ENCODE data around the gene NET1.
"Not testable (repeated sequence)": the region's sequence is repeated elsewhere in the genome, so short reads cannot be mapped to it uniquely, and the experiment has no call there.

Gene NET1

GRCh38 chr10:5396556-5397300 lies 15.6 kb upstream of the NET1 start:
- no peak for DNase-seq (ENCODE audit: low read depth in 2 of 2)
- no peak overlapping the region for H3K4me3 ChIP-seq (replicated peaks in 1 of 2; ENCODE audit: low read depth in 2 of 2, low read length in 2 of 2)
- TF ChIP-seq, protein P1, sequence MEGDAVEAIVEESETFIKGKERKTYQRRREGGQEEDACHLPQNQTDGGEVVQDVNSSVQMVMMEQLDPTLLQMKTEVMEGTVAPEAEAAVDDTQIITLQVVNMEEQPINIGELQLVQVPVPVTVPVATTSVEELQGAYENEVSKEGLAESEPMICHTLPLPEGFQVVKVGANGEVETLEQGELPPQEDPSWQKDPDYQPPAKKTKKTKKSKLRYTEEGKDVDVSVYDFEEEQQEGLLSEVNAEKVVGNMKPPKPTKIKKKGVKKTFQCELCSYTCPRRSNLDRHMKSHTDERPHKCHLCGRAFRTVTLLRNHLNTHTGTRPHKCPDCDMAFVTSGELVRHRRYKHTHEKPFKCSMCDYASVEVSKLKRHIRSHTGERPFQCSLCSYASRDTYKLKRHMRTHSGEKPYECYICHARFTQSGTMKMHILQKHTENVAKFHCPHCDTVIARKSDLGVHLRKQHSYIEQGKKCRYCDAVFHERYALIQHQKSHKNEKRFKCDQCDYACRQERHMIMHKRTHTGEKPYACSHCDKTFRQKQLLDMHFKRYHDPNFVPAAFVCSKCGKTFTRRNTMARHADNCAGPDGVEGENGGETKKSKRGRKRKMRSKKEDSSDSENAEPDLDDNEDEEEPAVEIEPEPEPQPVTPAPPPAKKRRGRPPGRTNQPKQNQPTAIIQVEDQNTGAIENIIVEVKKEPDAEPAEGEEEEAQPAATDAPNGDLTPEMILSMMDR (IDR thresholded peaks at IDR 0.05; ENCODE audit: low read depth, low read length): no peak

- no peak for DNase-seq (ENCODE audit: low read depth in 2 of 2)
- TF ChIP-seq, protein P1 (IDR thresholded peaks at IDR 0.05; ENCODE audit: low read depth, low read length): no peak
- no peak overlapping the region for H3K4me3 ChIP-seq (replicated peaks in 1 of 2; ENCODE audit: low read depth in 2 of 2, low read length in 2 of 2)
Observed at GRCh38 chr10:5399332-5399731, 13.0 kb upstream of the NET1 start.

- DNase-seq (ENCODE audit: low read depth in 2 of 2): no peak
- H3K4me3 ChIP-seq (replicated peaks in 1 of 2; ENCODE audit: low read depth in 2 of 2, low read length in 2 of 2): no peak overlapping the region
- TF ChIP-seq, protein P1 (IDR thresholded peaks at IDR 0.05; ENCODE audit: low read depth, low read length): no peak
Observed at GRCh38 chr10:5400468-5401240, 11.7 kb upstream of the NET1 start.

- DNase-seq (ENCODE audit: low read depth in 2 of 2): no peak
- TF ChIP-seq, protein P1 (IDR thresholded peaks at IDR 0.05; ENCODE audit: low read depth, low read length): no peak
- H3K4me3 ChIP-seq (replicated peaks in 1 of 2; ENCODE audit: low read depth in 2 of 2, low read length in 2 of 2): no peak overlapping the region
Observed at GRCh38 chr10:5402798-5403197, 9.6 kb upstream of the NET1 start.

GRCh38 chr10:5404208-5405041 lies 7.9 kb upstream of the NET1 start, which contains the start of gene TUBAL3:
TUBAL3 (minus strand) TSS chr10:5404828; CDS start chr10:5404792, 36 bp downstream.
- DNase-seq (ENCODE audit: low read depth in 2 of 2): peak in 1 of 2 donors; percentile 49
- TF ChIP-seq, protein P1 (IDR thresholded peaks at IDR 0.05; ENCODE audit: low read depth, low read length): no peak
- no peak within 1 kb of the TSS for H3K4me3 ChIP-seq (replicated peaks in 1 of 2; ENCODE audit: low read depth in 2 of 2, low read length in 2 of 2)

DNA sequence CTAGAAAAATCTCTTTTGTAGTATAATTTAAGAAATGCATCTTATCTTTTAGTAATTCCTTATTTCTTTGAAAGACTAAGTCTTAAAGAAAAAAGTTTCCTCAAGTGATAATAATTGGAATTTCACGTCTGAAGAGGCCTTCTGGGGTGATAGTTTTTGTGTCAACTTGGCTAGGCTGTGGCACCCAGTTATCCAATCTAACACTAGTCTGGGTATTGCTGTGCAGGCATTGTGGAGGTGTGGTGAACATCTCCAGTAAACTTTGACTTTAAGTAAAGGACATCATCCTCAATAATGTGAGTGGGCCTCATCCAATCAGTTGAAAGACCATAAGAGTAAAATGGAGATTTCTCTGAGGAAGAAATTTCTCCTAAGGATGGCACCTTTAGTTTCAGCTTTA lies 5.4 kb upstream of the NET1 start:
- no peak overlapping the region for H3K4me3 ChIP-seq (replicated peaks in 1 of 2; ENCODE audit: low read depth in 2 of 2, low read length in 2 of 2)
- no peak for DNase-seq (ENCODE audit: low read depth in 2 of 2)
- TF ChIP-seq, protein P1 (IDR thresholded peaks at IDR 0.05; ENCODE audit: low read depth, low read length): no peak

DNA sequence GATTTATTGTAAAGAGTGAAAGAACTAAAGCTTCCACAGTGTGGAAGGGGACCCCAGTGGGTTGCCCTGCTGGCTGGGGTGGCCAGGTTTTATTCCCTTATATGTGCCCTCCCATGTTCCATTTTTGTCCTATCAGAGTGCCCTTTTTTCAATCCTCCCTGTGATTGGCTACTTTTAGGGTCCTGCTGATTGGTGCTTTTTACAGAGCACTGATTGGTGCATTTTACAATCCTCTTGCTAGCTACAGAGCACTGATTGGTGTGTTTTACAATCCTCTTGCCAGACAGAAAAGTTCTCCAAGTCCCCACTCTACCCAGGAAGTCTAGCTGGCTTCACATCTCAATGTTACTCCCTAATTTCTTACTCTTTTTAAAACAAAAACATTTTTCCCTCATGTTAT lies 1.6 kb upstream of the NET1 start:
- not testable (repeated sequence) for DNase-seq (ENCODE audit: low read depth in 2 of 2); H3K4me3 ChIP-seq (replicated peaks in 1 of 2; ENCODE audit: low read depth in 2 of 2, low read length in 2 of 2)

All from cardiac fibroblast (primary cell).